Neural progenitor cell (in vitro differentiated cells): ENCODE measurements around the gene SPTSSB. TPM values are rescaled to one million over a fixed set of nuclear protein-coding genes. Genes with fewer than 3 reads are reported as not detected.

ENCODE experiments used
- DNase-seq: peaks from one replicate; pipeline ENCODE4 v3.0.0-alpha.2; 2016; ENCODE audit warnings: low spot score
- H2AFZ ChIP-seq: fragments of 200-600 bp; sonication (generic); replicated peaks from 2 replicates; pipeline ENCODE4 v1.6.1; 2016; ENCODE audit warnings: antibody characterized with exemption
- H3F3A ChIP-seq: fragments of 200-600 bp; sonication (generic); 2 replicates; pipeline ENCODE4 v1.6.1; 2016; ENCODE audit warnings: antibody characterized with exemption, low read depth
- H3K27ac ChIP-seq: fragments of 200-600 bp; sonication (generic); 2 replicates; pipeline ENCODE4 v1.5.1; 2016; ENCODE audit warnings: mild to moderate bottlenecking
- H3K27me3 ChIP-seq: fragments of 200-600 bp; sonication (generic); 2 replicates; pipeline ENCODE4 v1.6.1; 2016; ENCODE audit warnings: mild to moderate bottlenecking, moderate library complexity
- H3K36me3 ChIP-seq: fragments of 200-600 bp; sonication (generic); 2 replicates; pipeline ENCODE4 v1.5.1; 2016
- H3K4me1 ChIP-seq: fragments of 200-600 bp; sonication (generic); 2 replicates; pipeline ENCODE4 v1.6.1; 2016; ENCODE audit warnings: mixed run types
- H3K4me2 ChIP-seq: fragments of 200-600 bp; sonication (generic); 2 replicates; pipeline ENCODE4 v1.6.1; 2016
- H3K4me3 ChIP-seq: fragments of 200-600 bp; sonication (generic); 2 replicates; pipeline ENCODE4 v1.5.1; 2016
- H3K79me2 ChIP-seq: fragments of 200-600 bp; sonication (generic); 2 replicates; pipeline ENCODE4 v1.6.1; 2016; ENCODE audit warnings: low read depth
- H3K9ac ChIP-seq: fragments of 200-600 bp; sonication (generic); 2 replicates; pipeline ENCODE4 v1.6.1; 2016
- H3K9me3 ChIP-seq: fragments of 200-600 bp; sonication (generic); 2 replicates; pipeline ENCODE4 v1.5.1; 2016; ENCODE audit warnings: low read depth
- H4K20me1 ChIP-seq: fragments of 200-600 bp; sonication (generic); 2 replicates; pipeline ENCODE4 v1.6.1; 2016; ENCODE audit warnings: low read depth
- H3K27ac Mint-ChIP-seq: 3 replicates; pipeline ENCODE4 v1.8.0; 2021; ENCODE audit warnings: mixed read lengths
- H3K27me3 Mint-ChIP-seq: 2 replicates; pipeline ENCODE4 v1.8.0; 2022; ENCODE audit warnings: low read depth, mild to moderate bottlenecking, inconsistent platforms, moderate library complexity, mixed read lengths; ENCODE audit not compliant: insufficient read depth
- H3K36me3 Mint-ChIP-seq: 3 replicates; pipeline ENCODE4 v1.8.0; 2021; ENCODE audit warnings: mixed read lengths
- H3K4me1 Mint-ChIP-seq: 3 replicates; pipeline ENCODE4 v1.8.0; 2021; ENCODE audit warnings: mixed read lengths
- H3K4me3 Mint-ChIP-seq: 3 replicates; pipeline ENCODE4 v1.8.0; 2021; ENCODE audit warnings: mild to moderate bottlenecking, moderate library complexity, mixed read lengths
- H3K9me3 Mint-ChIP-seq: 3 replicates; pipeline ENCODE4 v1.8.0; 2020; ENCODE audit warnings: mixed read lengths
- EZH2 ChIP-seq: fragments of 200-600 bp; sonication (generic); IDR thresholded peaks from 2 replicates; pipeline ENCODE4 v1.6.1; 2017; ENCODE audit warnings: antibody characterized with exemption, mild to moderate bottlenecking, moderate library complexity
- EZH2phosphoT487 ChIP-seq: fragments of 200-600 bp; sonication (generic); IDR thresholded peaks from 2 replicates; pipeline ENCODE4 v1.6.1; 2017; ENCODE audit warnings: antibody characterized with exemption
- total RNA-seq: library from RNA; depleted of rRNA; stranded (reverse); fragments of >200 nt; gene quantifications from 2 replicates; pipeline ENCODE4 v1.2.3, GENCODE V29; 2015; ENCODE audit warnings: low replicate concordance
- TF ChIP-seq, protein P1 (sequence below): fragments of 200-600 bp; sonication (generic); IDR thresholded peaks from 2 replicates; pipeline ENCODE4 v1.5.1; 2017; ENCODE audit warnings: antibody characterized with exemption, mild to moderate bottlenecking

The SPTSSB gene
- total RNA-seq, 1 donor from 2014 or later, result 1.2 TPM

DNA sequence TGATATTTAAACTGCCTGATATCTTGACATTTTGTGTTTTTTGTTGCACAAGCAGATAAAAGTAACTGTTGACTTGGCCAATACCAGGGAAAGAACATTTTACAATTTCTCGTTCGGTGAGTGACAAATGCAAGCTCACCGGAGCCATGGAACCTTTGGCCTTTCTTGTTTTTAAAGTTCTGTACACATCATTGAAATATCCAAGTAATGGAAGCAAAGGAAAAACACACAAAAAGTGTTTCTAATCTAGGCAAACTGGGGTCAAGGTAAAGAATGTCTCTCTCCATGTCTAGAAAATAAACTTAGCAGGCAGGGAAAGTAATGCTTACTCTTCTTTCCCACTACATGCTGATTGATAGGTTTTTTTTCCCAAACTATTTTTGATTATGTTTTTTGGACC lies 27.8 kb downstream of the SPTSSB start:
- H3K9me3 Mint-ChIP-seq, result no peaks in the 10 kb centered on the region
- H3K4me2 ChIP-seq, result no peak overlapping the region
- TF ChIP-seq, protein P1, sequence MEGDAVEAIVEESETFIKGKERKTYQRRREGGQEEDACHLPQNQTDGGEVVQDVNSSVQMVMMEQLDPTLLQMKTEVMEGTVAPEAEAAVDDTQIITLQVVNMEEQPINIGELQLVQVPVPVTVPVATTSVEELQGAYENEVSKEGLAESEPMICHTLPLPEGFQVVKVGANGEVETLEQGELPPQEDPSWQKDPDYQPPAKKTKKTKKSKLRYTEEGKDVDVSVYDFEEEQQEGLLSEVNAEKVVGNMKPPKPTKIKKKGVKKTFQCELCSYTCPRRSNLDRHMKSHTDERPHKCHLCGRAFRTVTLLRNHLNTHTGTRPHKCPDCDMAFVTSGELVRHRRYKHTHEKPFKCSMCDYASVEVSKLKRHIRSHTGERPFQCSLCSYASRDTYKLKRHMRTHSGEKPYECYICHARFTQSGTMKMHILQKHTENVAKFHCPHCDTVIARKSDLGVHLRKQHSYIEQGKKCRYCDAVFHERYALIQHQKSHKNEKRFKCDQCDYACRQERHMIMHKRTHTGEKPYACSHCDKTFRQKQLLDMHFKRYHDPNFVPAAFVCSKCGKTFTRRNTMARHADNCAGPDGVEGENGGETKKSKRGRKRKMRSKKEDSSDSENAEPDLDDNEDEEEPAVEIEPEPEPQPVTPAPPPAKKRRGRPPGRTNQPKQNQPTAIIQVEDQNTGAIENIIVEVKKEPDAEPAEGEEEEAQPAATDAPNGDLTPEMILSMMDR, result no peak
- TF ChIP-seq EZH2phosphoT487 (no peak), EZH2 (no peak)
- H3K27me3 Mint-ChIP-seq, result peaks cover 6% of the 10 kb centered on the region
- H3K4me3 ChIP-seq, result no peak overlapping the region
- H3K27me3 ChIP-seq, result no peaks in the 10 kb centered on the region
- no peak overlapping the region for H3K27ac Mint-ChIP-seq
- H3K27ac ChIP-seq, result no peak overlapping the region
- no peaks in the 10 kb centered on the region for H4K20me1 ChIP-seq
- H3K36me3 ChIP-seq, result no peaks in the 10 kb centered on the region
- no peak overlapping the region for H2AFZ ChIP-seq
- no peak for DNase-seq
- no peaks in the 10 kb centered on the region for H3K4me1 ChIP-seq
- H3K79me2 ChIP-seq, result no peaks in the 10 kb centered on the region
- no peaks in the 10 kb centered on the region for H3K9me3 ChIP-seq
- no peaks in the 10 kb centered on the region for H3K4me1 Mint-ChIP-seq
- no peak overlapping the region for H3K4me3 Mint-ChIP-seq
- H3K36me3 Mint-ChIP-seq, result no peaks in the 10 kb centered on the region
- no peak overlapping the region for H3K9ac ChIP-seq
- no peaks in the 10 kb centered on the region for H3F3A ChIP-seq

DNA sequence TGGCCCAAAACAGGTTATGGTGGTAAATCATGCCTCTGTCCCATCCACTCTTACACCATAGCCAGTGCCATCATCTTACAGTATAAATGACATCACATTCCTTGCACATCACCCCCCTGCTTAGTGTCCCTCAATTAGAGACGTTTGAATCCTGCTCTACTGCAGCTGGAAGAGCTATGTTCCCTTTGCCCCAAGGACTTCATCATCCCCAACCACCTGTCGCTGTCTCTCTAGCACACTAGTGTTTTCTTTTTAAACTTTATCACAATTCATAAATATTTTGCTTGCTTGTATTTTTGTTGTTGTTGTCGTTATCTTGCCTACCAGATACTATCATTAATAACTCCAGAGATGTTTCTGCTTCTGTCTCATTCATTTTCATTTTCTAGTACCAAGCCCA lies 28.7 kb downstream of the SPTSSB start:
- no peaks in the 10 kb centered on the region for H3K27me3 ChIP-seq
- no peaks in the 10 kb centered on the region for H3K4me1 ChIP-seq

DNA sequence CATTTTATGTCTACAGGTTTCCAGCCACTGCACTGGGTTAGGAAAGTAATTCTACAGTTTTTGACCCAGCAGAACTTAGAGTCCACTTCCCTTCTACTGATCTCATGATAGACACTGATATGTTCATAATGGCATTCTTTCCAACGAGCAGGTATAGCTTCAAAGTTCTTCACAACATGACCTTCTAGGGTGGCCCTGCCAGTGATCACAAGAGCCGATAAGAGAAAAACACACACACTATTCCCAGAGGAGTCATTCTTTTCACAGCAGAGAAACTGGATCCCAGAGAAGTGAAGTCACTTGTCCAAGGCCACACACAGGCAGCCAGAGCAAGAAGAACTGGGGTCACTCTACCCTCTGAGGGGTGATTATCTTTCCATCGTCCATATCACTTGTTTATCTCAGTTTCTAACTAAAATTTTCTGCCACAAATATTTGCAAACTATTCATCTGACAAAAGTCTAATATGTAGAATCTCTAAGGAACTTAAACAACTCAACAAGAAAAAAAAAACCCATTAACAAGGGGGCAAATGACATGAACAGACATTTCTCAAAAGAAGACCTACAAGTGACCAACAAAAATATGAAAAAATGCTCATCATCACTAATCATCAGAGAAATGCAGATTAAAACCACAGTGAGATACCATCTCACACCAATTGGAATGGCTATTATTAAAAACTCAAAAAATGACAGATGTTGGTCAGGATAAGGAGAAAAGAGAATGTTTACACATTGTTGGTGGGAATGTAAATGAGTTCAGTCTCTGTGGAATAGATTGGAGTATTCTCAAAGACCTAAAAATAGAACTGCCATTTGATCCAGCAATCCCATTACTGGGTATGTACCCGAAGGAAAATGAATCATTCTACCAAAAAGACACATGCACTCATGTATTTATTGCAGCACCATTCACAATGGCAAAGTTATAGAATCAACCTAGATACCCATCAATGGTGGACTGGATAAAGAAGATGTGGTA lies 31.5 kb downstream of the SPTSSB start:
- Mint-ChIP-seq H3K36me3 (no peaks in the 10 kb centered on the region), H3K4me1 (no peaks in the 10 kb centered on the region), H3K9me3 (no peaks in the 10 kb centered on the region), H3K27me3 (peaks cover 6% of the 10 kb centered on the region), H3K27ac (no peak overlapping the region), H3K4me3 (no peak overlapping the region)
- DNase-seq, result no peak
- H2AFZ ChIP-seq, result no peak overlapping the region
- no peaks in the 10 kb centered on the region for H3K9me3 ChIP-seq
- no peak overlapping the region for H3K9ac ChIP-seq
- H3F3A ChIP-seq, result no peaks in the 10 kb centered on the region
- no peak overlapping the region for H3K4me2 ChIP-seq
- no peaks in the 10 kb centered on the region for H3K27me3 ChIP-seq
- H3K36me3 ChIP-seq, result no peaks in the 10 kb centered on the region
- no peak overlapping the region for H3K27ac ChIP-seq
- no peaks in the 10 kb centered on the region for H3K79me2 ChIP-seq
- H3K4me1 ChIP-seq, result no peaks in the 10 kb centered on the region
- H4K20me1 ChIP-seq, result no peaks in the 10 kb centered on the region
- no peak overlapping the region for H3K4me3 ChIP-seq
- TF ChIP-seq, protein P1, result no peak
- no peak for TF ChIP-seq EZH2
- no peak for TF ChIP-seq EZH2phosphoT487

More for the DNA sequence above, 28.7 kb downstream of the SPTSSB start:
- Mint-ChIP-seq H3K36me3 (no peaks in the 10 kb centered on the region), H3K4me3 (no peak overlapping the region), H3K27ac (no peak overlapping the region), H3K4me1 (no peaks in the 10 kb centered on the region), H3K9me3 (no peaks in the 10 kb centered on the region), H3K27me3 (peaks cover 6% of the 10 kb centered on the region)
- Histone ChIP-seq H3K4me2 (no peak overlapping the region), H3K36me3 (no peaks in the 10 kb centered on the region), H3K9ac (no peak overlapping the region), H3K9me3 (no peaks in the 10 kb centered on the region), H3K4me3 (no peak overlapping the region), H4K20me1 (no peaks in the 10 kb centered on the region), H3K79me2 (no peaks in the 10 kb centered on the region), H2AFZ (no peak overlapping the region), H3K27ac (no peak overlapping the region), H3F3A (no peaks in the 10 kb centered on the region)
- no peak for DNase-seq
- TF ChIP-seq EZH2, result no peak
- TF ChIP-seq, protein P1, result no peak
- no peak for TF ChIP-seq EZH2phosphoT487
